Skeletal muscle tissue (tissue), 4 donors: ENCODE measurements around the gene NLK. TPM values are rescaled to one million over a fixed set of nuclear protein-coding genes. Genes with fewer than 3 reads are reported as not detected.

Source experiments
- H3K27ac ChIP-seq: one replicate; pipeline ENCODE4 v1.7.0; 2013; ENCODE audit warnings: mild to moderate bottlenecking, low read depth, low read length, inconsistent platforms
- H3K27me3 ChIP-seq, 3 donors: one replicate each; pipeline ENCODE4 v1.7.0; 2013; ENCODE audit warnings: low read length in 3 of 3; ENCODE audit not compliant: control insufficient read depth in 3 of 3, insufficient read depth in 3 of 3
- H3K36me3 ChIP-seq, 3 donors: one replicate each; pipeline ENCODE4 v1.7.0; 2013; ENCODE audit warnings: low read length in 3 of 3; ENCODE audit not compliant: control insufficient read depth in 3 of 3, insufficient read depth in 3 of 3
- H3K4me1 ChIP-seq, 3 donors: one replicate each; pipeline ENCODE4 v1.7.0; 2013; ENCODE audit warnings: low read length in 3 of 3, mild to moderate bottlenecking in 3 of 3; ENCODE audit not compliant: control insufficient read depth in 3 of 3, insufficient read depth in 3 of 3
- H3K4me3 ChIP-seq, 3 donors: one replicate each; pipeline ENCODE4 v1.7.0; 2013; ENCODE audit warnings: low read length in 3 of 3
- H3K9ac ChIP-seq, 3 donors: one replicate each; pipeline ENCODE4 v1.7.0; 2013; ENCODE audit warnings: low read length in 3 of 3, mild to moderate bottlenecking in 3 of 3, moderate library complexity in 2 of 3, low read depth in 1 of 3
- H3K9me3 ChIP-seq, 3 donors: one replicate each; pipeline ENCODE4 v1.7.0; 2013; ENCODE audit warnings: low read length in 3 of 3; ENCODE audit not compliant: control insufficient read depth in 3 of 3
- total RNA-seq: library from RNA; depleted of rRNA; stranded (reverse); fragments of >200 nt; gene quantifications from one replicate; pipeline ENCODE4 v1.2.3, GENCODE V29; 2014
- donor health status: Osteomylitis.

NLK gene
- total RNA-seq, 1 donor from 2014 or later: 14.6 TPM

DNA sequence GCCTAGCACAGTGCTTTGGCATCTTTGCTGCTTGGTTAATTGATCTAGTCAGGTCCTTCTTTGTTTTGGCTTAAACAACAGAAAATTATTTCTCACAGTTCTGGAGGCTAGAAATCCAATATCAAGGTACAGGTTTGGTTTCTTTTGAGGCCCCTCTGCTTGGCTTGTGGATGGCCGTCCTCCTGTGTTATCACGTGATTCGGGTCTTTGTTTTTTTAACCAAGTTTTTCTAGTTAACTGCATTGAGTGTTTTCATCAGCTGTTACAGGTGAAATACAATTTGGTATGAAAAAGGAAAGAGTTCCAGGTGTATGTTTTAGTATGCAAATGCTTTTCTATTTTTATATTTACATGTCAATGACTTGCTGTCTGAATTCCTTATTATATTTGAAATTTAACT is 2.8 kb downstream of the NLK start:
- Histone ChIP-seq H3K9me3 (no peaks in the 10 kb centered on the region), H3K9ac (no peak overlapping the region), H3K27ac (no peak overlapping the region), H3K36me3 (peaks cover 0 to 3% (median 0%) of the 10 kb centered on the region in 3 donors), H3K27me3 (no peaks in the 10 kb centered on the region), H3K4me3 (no peak overlapping the region), H3K4me1 (peaks cover 9 to 22% (median 12%) of the 10 kb centered on the region in 3 donors)

DNA sequence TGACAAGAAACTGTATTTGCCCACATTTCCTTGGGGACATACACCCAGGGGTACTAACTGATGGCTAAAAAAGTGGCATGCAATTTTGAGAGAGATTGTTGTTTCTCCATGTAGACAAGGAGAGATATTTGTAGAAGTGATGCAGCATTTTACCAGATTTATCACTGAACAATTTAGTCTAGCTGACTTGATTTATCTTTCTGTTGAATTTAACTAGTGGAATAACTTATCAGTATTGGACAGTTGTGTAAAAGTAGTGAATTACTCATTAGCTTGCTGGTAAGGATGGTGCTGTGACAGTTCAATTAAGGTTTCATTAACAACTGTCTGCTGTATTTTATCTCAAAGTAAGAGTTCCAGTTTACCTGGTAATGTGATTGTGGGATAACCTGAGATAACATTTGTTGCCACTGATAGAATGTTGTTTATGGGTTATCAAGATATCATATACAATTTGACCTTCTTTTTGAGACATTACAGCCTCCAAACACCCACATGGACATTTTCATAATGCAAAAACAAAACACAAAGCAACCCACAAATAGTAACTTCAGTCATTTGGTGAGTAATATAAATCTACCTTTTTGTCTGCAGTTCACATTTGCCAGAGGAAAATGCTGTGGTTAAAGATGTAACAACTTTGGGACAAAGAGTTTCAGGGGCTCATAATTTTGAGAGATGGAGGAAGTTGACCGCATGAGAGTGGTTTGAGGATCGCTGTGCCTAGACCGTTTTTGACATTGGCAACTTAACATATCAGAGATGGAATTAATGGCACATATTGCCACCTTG is 3.8 kb downstream of the NLK start:
- Histone ChIP-seq H3K4me1 (peaks cover 9 to 17% (median 12%) of the 10 kb centered on the region in 3 donors), H3K4me3 (no peak overlapping the region), H3K9ac (no peak overlapping the region), H3K9me3 (no peaks in the 10 kb centered on the region), H3K27ac (no peak overlapping the region), H3K36me3 (peaks cover 0 to 3% (median 0%) of the 10 kb centered on the region in 3 donors), H3K27me3 (no peaks in the 10 kb centered on the region)

GRCh38 chr17:28047806-28048205 is 5.3 kb downstream of the NLK start:
- Histone ChIP-seq H3K9me3 (no peaks in the 10 kb centered on the region), H3K4me1 (peaks cover 8 to 12% (median 12%) of the 10 kb centered on the region in 3 donors), H3K9ac (no peak overlapping the region)

GRCh38 chr17:28049071-28049470 is 6.6 kb downstream of the NLK start:
- H3K4me3 ChIP-seq: no peak overlapping the region
- H3K27me3 ChIP-seq: no peaks in the 10 kb centered on the region
- no peak overlapping the region for H3K27ac ChIP-seq
- H3K36me3 ChIP-seq: no peaks in the 10 kb centered on the region
- peaks cover 4 to 10% (median 5%) of the 10 kb centered on the region in 3 donors for H3K4me1 ChIP-seq
- no peak overlapping the region for H3K9ac ChIP-seq
- no peaks in the 10 kb centered on the region for H3K9me3 ChIP-seq

More at GRCh38 chr17:28047806-28048205, 5.3 kb downstream of the NLK start:
- H3K36me3 ChIP-seq: peaks cover 0 to 3% (median 0%) of the 10 kb centered on the region in 3 donors
- no peaks in the 10 kb centered on the region for H3K27me3 ChIP-seq
- H3K4me3 ChIP-seq: no peak overlapping the region
- no peak overlapping the region for H3K27ac ChIP-seq

GRCh38 chr17:28053044-28053670 is 10.7 kb downstream of the NLK start:
- no peak overlapping the region for H3K4me3 ChIP-seq
- H3K9me3 ChIP-seq: no peaks in the 10 kb centered on the region
- no peaks in the 10 kb centered on the region for H3K36me3 ChIP-seq
- H3K27ac ChIP-seq: no peak overlapping the region
- no peak overlapping the region for H3K9ac ChIP-seq
- peaks cover 0 to 5% (median 2%) of the 10 kb centered on the region in 3 donors for H3K4me1 ChIP-seq
- no peaks in the 10 kb centered on the region for H3K27me3 ChIP-seq

DNA sequence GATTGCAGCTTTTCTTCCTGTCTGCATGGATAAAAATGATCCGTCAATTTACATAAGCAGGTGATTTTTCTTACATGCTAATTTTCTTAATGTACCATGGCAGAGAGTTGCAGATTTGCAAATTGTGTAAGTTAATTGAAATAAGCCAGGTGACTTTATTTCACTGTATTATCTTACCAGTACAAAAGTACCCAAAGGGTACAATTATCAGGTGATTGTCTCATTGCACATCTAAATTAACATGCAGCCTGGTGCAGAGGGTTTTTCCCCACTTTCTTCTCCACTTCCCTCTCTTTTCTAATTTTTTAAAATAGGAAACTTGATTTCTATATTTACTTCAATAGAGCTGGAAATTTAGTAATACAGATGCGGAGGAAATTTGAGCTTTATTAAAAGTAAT is 11.2 kb downstream of the NLK start:
- H3K36me3 ChIP-seq: no peaks in the 10 kb centered on the region
- H3K9me3 ChIP-seq: no peaks in the 10 kb centered on the region
- H3K4me3 ChIP-seq: no peak overlapping the region
- no peak overlapping the region for H3K27ac ChIP-seq
- H3K4me1 ChIP-seq: peaks cover 0 to 5% (median 2%) of the 10 kb centered on the region in 3 donors
- H3K9ac ChIP-seq: no peak overlapping the region
- no peaks in the 10 kb centered on the region for H3K27me3 ChIP-seq

DNA sequence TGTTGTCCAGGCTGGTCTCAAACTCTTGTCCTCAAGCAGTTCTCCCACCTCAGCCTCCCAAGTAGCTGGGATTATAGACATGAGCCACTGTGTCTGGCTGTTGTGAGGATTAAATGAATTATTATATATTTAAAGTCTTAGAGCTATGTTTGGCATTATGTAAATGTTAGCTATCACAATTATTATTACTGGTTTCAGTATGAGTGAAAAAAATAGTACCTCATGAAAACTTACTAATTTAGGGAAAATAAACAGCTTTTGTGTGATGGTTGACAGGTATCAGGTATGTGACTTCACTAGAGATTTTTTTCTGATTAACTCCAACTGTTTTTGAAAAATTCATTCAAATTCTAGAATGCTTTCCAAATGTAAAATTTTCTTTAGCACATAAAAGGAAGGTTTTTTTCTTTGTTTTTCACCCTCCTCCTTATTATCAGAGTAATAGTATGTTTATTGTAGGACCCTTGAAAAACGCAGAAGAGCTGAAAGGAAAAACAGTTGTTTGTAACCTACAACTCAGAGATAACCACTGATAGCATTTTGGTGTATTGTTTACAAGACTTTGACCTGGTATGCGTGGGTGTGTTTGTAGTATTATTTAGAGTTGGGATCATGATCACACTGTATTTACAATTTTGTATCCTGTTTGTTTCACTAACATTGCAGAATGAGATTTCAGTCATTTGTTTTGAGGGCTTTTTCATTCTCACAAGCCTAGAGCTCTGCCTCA is 13.2 kb downstream of the NLK start:
- Histone ChIP-seq H3K27me3 (no peaks in the 10 kb centered on the region), H3K4me3 (no peak overlapping the region), H3K9me3 (no peaks in the 10 kb centered on the region), H3K36me3 (no peaks in the 10 kb centered on the region), H3K9ac (no peak overlapping the region), H3K27ac (no peak overlapping the region), H3K4me1 (peaks cover 0 to 5% (median 2%) of the 10 kb centered on the region in 3 donors)

- Histone ChIP-seq H3K9me3 (no peaks in the 10 kb centered on the region), H3K4me3 (no peak overlapping the region), H3K27ac (no peak overlapping the region), H3K27me3 (no peaks in the 10 kb centered on the region), H3K36me3 (no peaks in the 10 kb centered on the region), H3K4me1 (peaks cover 0 to 5% (median 2%) of the 10 kb centered on the region in 3 donors), H3K9ac (no peak overlapping the region)
Measured at GRCh38 chr17:28056276-28056620, 13.8 kb downstream of the NLK start.

- Histone ChIP-seq H3K9me3 (no peaks in the 10 kb centered on the region), H3K27me3 (no peaks in the 10 kb centered on the region), H3K27ac (no peak overlapping the region), H3K9ac (no peak overlapping the region), H3K4me3 (no peak overlapping the region), H3K4me1 (peaks cover 0 to 5% (median 2%) of the 10 kb centered on the region in 3 donors), H3K36me3 (no peaks in the 10 kb centered on the region)
Measured at GRCh38 chr17:28057731-28058246, 15.3 kb downstream of the NLK start.
